Stomach smooth muscle (tissue), 2 donors: ENCODE results near the gene TSR3.

Source experiments
- H3K27ac ChIP-seq: one replicate; pipeline ENCODE4 v1.7.0; 2013; ENCODE audit warnings: mild to moderate bottlenecking, low read length, inconsistent platforms
- H3K27me3 ChIP-seq, 2 donors: one replicate each; pipeline ENCODE4 v1.7.0; 2013; ENCODE audit warnings: low read length in 2 of 2; ENCODE audit not compliant: insufficient read depth in 2 of 2, control insufficient read depth in 1 of 2
- H3K36me3 ChIP-seq, 2 donors: one replicate each; pipeline ENCODE4 v1.7.0; 2013; ENCODE audit warnings: low read length in 2 of 2; ENCODE audit not compliant: control insufficient read depth in 2 of 2, insufficient read depth in 2 of 2
- H3K4me1 ChIP-seq: one replicate; pipeline ENCODE4 v1.7.0; 2013; ENCODE audit warnings: low read length; ENCODE audit not compliant: control insufficient read depth, insufficient read depth
- H3K4me3 ChIP-seq, 2 donors: one replicate each; pipeline ENCODE4 v1.7.0; 2013; ENCODE audit warnings: low read length in 2 of 2
- H3K9ac ChIP-seq, 2 donors: one replicate each; pipeline ENCODE4 v1.7.0; 2013; ENCODE audit warnings: low read length in 2 of 2, mild to moderate bottlenecking in 1 of 2
- H3K9me3 ChIP-seq, 2 donors: one replicate each; pipeline ENCODE4 v1.7.0; 2013; ENCODE audit warnings: low read length in 2 of 2; ENCODE audit not compliant: control insufficient read depth in 2 of 2
- donor health status: healthy.
- donor health status: Pancreatic carcinoma.

The TSR3 gene

DNA sequence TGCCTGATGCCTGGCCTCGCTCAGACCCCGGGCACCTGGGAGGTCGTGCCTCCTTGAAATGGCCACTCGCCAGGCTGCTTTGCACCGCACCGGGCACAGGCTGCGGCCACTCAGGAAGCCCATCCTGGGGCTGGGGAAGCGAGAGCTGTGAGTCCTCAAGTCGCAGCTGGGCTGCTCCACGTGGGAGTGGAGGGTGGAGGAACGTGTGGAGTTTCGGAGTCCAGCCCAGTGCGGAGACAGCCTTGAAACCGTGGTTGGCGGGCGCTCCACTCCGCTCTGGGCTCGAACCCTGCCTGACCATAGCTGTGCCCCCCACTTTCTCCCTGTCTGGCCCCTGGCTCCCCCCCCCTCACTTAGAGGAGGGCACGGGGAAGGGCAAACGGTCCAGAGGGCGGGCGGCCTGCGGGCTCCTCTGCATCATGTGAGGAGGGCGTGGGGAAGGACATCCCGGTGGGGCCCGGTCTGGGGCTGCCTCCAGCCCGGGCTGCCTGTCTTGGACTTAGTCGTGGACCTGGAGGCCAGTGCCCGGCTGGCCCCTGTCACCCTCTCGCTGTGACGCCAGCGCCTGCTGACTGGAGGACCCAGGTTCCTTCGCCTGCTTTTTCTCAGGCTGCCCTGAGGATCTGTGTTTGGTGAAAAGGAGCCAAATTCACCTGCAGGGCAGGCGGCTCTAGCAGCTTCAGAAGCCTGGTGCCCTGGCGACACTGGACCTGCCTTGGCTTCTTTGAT lies 39.8 kb downstream of the TSR3 start:
- Histone ChIP-seq H3K9me3 (no peaks in the 10 kb centered on the region), H3K27me3 (no peaks in the 10 kb centered on the region), H3K9ac (peak overlapping the region; percentile 74 to 77), H3K27ac (no peak overlapping the region), H3K4me1 (peaks cover 35% of the 10 kb centered on the region), H3K4me3 (peak overlapping the region; percentile 78 to 88), H3K36me3 (peaks cover 18 to 27% of the 10 kb centered on the region in 2 donors)

GRCh38 chr16:1311212-1311737 lies 40.4 kb downstream of the TSR3 start:
- Histone ChIP-seq H3K4me3 (peak overlapping the region; percentile 78 to 88), H3K9ac (peak overlapping the region; percentile 74 to 77), H3K36me3 (peaks cover 16 to 23% of the 10 kb centered on the region in 2 donors), H3K27ac (no peak overlapping the region), H3K4me1 (peaks cover 35% of the 10 kb centered on the region), H3K9me3 (no peaks in the 10 kb centered on the region), H3K27me3 (no peaks in the 10 kb centered on the region)

DNA sequence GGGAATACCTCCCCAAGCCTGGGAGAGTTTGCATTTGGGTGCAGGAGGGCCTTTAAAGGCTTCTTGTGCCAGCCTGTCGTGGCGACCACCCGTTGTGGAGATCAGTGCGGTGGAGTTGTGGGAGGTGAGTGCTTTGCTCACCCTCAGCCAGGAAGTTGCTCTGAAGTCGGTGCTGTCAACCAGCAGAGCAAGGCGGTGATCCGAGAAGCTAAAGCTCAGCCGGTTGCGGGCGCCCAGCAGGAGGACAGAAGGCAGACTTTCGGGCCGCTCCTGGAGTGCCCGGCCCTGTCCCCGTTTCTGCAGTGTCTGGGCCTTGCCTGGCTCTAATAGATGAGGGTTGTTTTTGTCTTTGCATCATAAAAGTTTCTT lies 40.9 kb downstream of the TSR3 start:
- Histone ChIP-seq H3K9me3 (no peaks in the 10 kb centered on the region), H3K4me1 (peaks cover 35% of the 10 kb centered on the region), H3K36me3 (peaks cover 12 to 18% of the 10 kb centered on the region in 2 donors), H3K27ac (no peak overlapping the region), H3K4me3 (peak overlapping the region; percentile 78 to 88), H3K9ac (peak overlapping the region; percentile 74 to 77), H3K27me3 (no peaks in the 10 kb centered on the region)

DNA sequence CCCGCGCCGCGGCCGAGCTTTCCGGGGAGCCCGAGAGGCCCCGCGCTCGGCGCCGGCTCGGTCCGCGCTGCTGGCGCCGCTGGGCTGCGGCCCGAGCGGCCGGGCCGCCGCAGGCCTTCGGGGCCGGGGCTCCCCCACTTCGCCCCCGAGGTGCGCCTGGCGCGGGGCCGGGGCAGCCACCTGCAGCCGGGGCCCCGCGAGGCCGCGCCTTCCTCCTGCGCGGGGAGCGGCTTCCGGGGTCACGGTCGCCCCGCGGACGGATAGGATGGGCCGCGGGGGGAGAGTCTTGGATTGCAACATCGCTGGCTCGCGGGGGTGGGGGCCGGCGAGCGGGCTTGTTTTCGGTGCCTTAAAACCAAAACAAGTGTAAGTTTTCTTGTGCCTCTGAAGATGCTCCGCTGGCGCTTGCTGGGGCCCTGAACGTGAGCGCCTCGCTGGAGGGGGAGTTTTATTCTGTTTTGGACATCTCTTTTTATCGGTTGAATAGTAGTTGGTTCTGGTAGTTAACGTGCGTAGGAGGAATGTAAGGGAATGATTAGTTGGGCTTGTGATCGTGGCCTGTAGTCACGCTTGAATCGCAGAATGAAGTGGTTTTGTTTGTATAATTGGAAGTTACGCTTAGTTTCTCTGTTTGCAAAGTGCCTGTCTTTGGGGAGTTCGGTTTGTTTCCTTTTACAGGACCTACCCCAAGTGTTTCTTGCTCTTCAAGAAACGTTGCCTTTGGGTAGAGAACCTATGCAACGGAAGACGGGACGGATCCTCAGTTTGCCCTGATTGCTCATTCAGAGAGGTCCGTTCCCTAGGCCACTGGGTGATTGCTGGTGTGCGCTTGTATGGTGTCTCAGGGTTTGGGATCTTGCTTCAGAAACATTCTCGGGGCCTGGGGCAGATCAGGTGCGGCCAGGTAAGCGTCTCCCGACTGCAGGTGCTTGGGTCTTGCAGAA lies 41.5 kb downstream of the TSR3 start:
- H3K27me3 ChIP-seq, result no peaks in the 10 kb centered on the region
- no peaks in the 10 kb centered on the region for H3K9me3 ChIP-seq
- H3K4me3 ChIP-seq, result peak overlapping the region; percentile 78 to 88
- H3K9ac ChIP-seq, result peak overlapping the region; percentile 74 to 77
- H3K27ac ChIP-seq, result no peak overlapping the region
- H3K4me1 ChIP-seq, result peaks cover 35% of the 10 kb centered on the region
- peaks cover 6 to 14% of the 10 kb centered on the region in 2 donors for H3K36me3 ChIP-seq

DNA sequence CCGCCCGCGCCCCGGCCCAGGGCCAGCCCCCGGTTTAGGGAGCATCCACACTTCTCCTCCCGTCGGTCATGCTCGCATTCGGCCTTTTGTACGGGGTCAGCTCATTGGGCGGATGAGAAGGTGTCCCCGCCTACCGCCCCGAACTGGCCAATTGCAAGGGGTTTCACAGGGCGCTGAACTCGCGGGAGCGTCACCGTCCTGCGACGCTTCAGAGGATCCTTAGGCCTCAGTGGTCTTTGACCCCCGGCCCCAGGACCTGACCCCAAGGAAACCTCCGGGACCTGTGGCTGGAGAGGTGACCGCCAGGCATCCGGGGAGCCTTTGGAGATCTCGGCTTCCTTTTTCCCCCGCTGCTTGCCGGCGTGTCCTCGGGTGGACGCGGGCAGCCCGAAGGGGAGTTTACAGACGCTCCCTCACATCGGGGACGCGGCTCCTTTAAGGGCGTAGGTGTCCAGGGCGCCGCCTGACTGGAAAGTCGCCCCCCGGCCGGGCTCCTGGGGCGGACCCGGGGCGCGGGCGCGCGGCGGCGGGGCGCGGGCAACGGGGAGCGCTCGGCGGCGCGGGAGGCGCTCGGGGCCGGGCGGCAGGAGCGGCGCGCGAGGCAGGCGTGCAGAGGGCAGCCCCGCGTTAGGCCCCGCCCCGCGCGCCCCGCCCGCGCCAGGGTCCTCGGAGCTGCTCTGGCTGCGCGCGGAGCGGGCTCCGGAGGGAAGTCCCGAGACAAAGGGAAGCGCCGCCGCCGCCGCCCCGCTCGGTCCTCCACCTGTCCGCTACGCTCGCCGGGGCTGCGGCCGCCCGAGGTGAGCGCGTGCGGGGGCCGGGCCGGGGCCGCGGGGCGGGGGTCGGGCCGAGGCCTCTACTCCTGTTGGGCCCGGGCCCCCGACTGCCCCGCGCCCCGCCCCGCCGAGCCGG lies 42.4 kb downstream of the TSR3 start, which contains the start of gene UBE2I:
TSS of gene UBE2I (plus strand) at position 660 of the 909 bp plus-strand sequence. CDS start 4,395 bp downstream, outside the sequence.
- Histone ChIP-seq H3K27ac (peak within 1 kb of the TSS; percentile 92), H3K9ac (peak within 1 kb of the TSS; percentile 84 to 99), H3K27me3 (peaks cover under 1% of the 10 kb centered on the region in 2 donors), H3K36me3 (peaks cover 4 to 7% of the 10 kb centered on the region in 2 donors), H3K9me3 (no peaks in the 10 kb centered on the region), H3K4me3 (peak within 1 kb of the TSS; percentile 78 to 88), H3K4me1 (peaks cover 35% of the 10 kb centered on the region)

- H3K9ac ChIP-seq, result peak overlapping the region; percentile 47 to 51
- H3K27me3 ChIP-seq, result peaks cover 3 to 7% of the 10 kb centered on the region in 2 donors
- H3K27ac ChIP-seq, result peak overlapping the region; percentile 92
- H3K4me1 ChIP-seq, result peaks cover 29% of the 10 kb centered on the region
- no peaks in the 10 kb centered on the region for H3K9me3 ChIP-seq
- H3K36me3 ChIP-seq, result peaks cover 0 to 4% of the 10 kb centered on the region in 2 donors
- peak overlapping the region; percentile 62 to 77 for H3K4me3 ChIP-seq
These were observed 43.4 kb downstream of the TSR3 start for GRCh38 chr16:1308036-1308976.

DNA sequence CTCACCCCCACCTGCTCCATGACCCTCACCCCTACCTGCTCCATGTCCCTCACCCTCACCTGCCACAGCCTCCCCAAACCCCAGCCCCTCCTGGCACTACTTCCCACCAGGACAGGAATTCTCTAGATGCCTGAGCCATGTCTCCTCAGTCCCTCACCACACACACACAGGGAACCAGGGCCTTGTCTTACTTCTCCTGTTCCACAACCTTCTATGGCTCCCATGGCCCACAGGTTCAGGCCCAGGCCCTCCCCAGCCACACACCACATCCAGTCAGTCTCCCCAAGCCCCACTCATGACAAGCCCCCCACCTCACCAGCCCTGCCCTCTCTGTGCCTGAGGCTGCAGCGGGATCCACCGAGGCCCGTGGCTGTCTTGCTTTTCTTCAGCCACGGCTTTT lies 45.3 kb downstream of the TSR3 start:
- Histone ChIP-seq H3K9me3 (no peaks in the 10 kb centered on the region), H3K4me3 (no peak overlapping the region), H3K4me1 (peaks cover 9% of the 10 kb centered on the region), H3K36me3 (no peaks in the 10 kb centered on the region), H3K9ac (no peak overlapping the region), H3K27me3 (peaks cover 8 to 12% of the 10 kb centered on the region in 2 donors), H3K27ac (no peak overlapping the region)

GRCh38 chr16:1305823-1306222 lies 45.9 kb downstream of the TSR3 start:
- H3K4me1 ChIP-seq, result peaks cover 9% of the 10 kb centered on the region
- peaks cover 11 to 17% of the 10 kb centered on the region in 2 donors for H3K27me3 ChIP-seq
- H3K36me3 ChIP-seq, result no peaks in the 10 kb centered on the region
- no peaks in the 10 kb centered on the region for H3K9me3 ChIP-seq
- H3K4me3 ChIP-seq, result no peak overlapping the region
- H3K27ac ChIP-seq, result no peak overlapping the region
- H3K9ac ChIP-seq, result no peak overlapping the region

DNA sequence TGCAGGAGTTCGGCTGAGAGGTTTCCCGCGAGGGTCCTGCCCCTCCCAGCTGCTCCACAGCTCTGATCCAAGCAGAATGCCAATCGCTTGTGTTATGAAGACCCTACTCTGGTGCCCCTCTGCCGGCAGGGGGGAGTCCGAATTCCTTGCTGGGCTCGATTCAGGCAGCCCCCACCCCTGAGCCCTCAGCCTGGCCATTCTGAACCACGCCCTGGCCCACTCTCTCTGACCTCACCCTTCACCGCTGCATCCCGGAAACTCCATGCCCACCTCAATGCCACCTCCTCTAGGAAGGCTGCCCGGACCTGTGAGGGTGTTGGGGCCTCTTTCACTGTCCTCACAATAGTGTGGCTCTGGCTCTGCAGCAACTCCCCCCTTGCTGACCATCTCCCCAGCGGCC lies 50.1 kb downstream of the TSR3 start:
- no peak overlapping the region for H3K4me3 ChIP-seq
- H3K36me3 ChIP-seq, result no peaks in the 10 kb centered on the region
- H3K27me3 ChIP-seq, result peaks cover 30 to 32% of the 10 kb centered on the region in 2 donors
- no peak overlapping the region for H3K27ac ChIP-seq
- no peak overlapping the region for H3K9ac ChIP-seq
- H3K9me3 ChIP-seq, result no peaks in the 10 kb centered on the region
- H3K4me1 ChIP-seq, result peaks cover 7% of the 10 kb centered on the region
